ENCODE data around the gene TGFBR3. TPM values are rescaled to one million over a fixed set of nuclear protein-coding genes. Genes with fewer than 3 reads are reported as not detected.
A peak's percentile ranks its signal among the peaks of the same experiment; 100 is the strongest.

Gene TGFBR3
- total and polyA plus RNA-seq, 12 donors: 6.6 to 36.7 (median 24.3) TPM

DNA sequence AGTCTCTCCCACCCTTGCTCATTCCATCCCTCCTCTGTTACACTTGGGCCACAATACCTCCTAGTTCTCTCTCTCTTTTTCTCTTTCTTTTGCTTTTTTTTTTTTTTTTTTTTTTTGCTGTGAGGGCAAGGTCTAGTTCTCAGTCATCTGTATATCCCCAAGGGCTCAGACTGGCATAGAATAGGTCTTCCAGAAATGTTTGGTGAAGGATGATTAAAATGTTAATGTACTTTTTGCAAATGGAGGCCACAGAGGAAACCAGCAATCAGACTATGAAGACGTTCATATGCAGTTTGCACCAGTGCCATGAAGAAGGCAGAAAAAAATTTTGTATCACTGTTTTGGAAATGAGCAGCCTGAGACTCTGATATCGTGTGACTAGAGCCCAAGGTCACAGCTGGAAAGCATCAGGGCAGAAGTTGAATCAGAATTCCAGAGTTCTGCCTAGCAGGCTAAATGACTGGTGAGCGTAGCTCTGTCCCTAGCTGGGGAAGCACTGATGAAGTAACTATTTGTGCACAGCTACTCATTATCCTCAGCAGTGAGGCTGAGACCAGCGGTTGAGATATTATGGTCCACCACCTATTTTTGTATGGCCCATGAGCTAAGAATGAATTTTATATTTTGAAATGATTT lies 186.5 kb downstream of the TGFBR3 start:
- peak in 1 of 2 donors; percentile 48 for DNase-seq
- Histone ChIP-seq H3K36me3 (peaks cover 0 to 15% (median 0%) of the 10 kb centered on the region in 9 donors), H3K27ac (peak overlapping the region in 9 of 10 donors; percentile 9 to 68 (median 40)), H3K4me3 (no peak overlapping the region), H3K27me3 (no peaks in the 10 kb centered on the region), H3K9me3 (no peaks in the 10 kb centered on the region), H3K4me1 (peaks cover 0 to 66% (median 56%) of the 10 kb centered on the region in 9 donors)
- ATAC-seq: peak; percentile 80 to 97 (median 87)
- WGBS, 2 donors: 31 to 42% methylated on average over 4 of the region's 4 CpGs
- no peak for TF ChIP-seq CTCF (IDR thresholded peaks at IDR 0.05)
- intact Hi-C loops (cut with DNase I): loop anchor here in 2 of 10 donors (10.0 kb wide), 2 partner anchors 165 to 175 kb away; no protein-coding TSS in a partner anchor

GRCh38 chr1:91697861-91698260 lies 188.1 kb downstream of the TGFBR3 start:
- 50 to 68% methylated on average over 2 of the region's 2 CpGs for WGBS, 2 donors
- H3K4me1 ChIP-seq: peaks cover 0 to 76% (median 65%) of the 10 kb centered on the region in 9 donors

DNA sequence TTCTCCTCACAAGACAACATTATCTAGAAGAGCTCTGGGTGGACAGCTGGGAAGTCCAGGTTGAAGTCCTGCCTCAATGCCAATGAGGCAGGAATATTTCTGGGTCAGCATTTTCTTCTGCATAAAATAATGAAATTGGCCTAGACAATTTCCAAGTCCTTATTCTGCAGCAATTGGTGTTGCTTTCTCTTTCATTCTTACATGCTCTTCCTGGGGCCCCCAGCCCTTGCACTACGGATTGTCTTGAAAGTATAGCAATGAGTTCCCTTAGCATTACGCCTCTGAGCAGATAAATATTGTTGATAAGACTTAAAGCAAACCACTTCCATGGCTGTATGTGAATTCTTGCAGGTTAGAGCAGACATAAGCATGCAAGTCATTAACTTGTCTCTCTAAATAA lies 188.5 kb downstream of the TGFBR3 start:
- peaks cover 0 to 76% (median 65%) of the 10 kb centered on the region in 9 donors for H3K4me1 ChIP-seq
- peak overlapping the region in 7 of 10 donors; percentile 9 to 68 (median 44) for H3K27ac ChIP-seq
- no peak for TF ChIP-seq CTCF (IDR thresholded peaks at IDR 0.05)
- no peak overlapping the region for H3K4me3 ChIP-seq
- intact Hi-C loops (cut with DNase I): loop anchor here in 2 of 10 donors (10.0 kb wide), 2 partner anchors 163 to 173 kb away; no protein-coding TSS in a partner anchor
- H3K36me3 ChIP-seq: peaks cover 0 to 32% (median 0%) of the 10 kb centered on the region in 9 donors
- DNase-seq: no peak
- ATAC-seq: no peak
- WGBS, 2 donors: 43 to 61% methylated on average over 2 of the region's 2 CpGs
- H3K27me3 ChIP-seq: no peaks in the 10 kb centered on the region
- no peaks in the 10 kb centered on the region for H3K9me3 ChIP-seq

More at GRCh38 chr1:91697861-91698260, 188.1 kb downstream of the TGFBR3 start:
- ATAC-seq (no peak), DNase-seq (no peak)
- intact Hi-C loops (cut with DNase I): loop anchor here in 2 of 10 donors (10.0 kb wide), 2 partner anchors 163 to 173 kb away; no protein-coding TSS in a partner anchor
- H3K4me3 ChIP-seq: no peak overlapping the region
- TF ChIP-seq CTCF (IDR thresholded peaks at IDR 0.05): no peak
- H3K36me3 ChIP-seq: peaks cover 0 to 28% (median 0%) of the 10 kb centered on the region in 9 donors
- H3K27ac ChIP-seq: peak overlapping the region in 6 of 10 donors; percentile 33 to 68 (median 52)
- H3K9me3 ChIP-seq: no peaks in the 10 kb centered on the region
- H3K27me3 ChIP-seq: no peaks in the 10 kb centered on the region

GRCh38 chr1:91696321-91696720 lies 189.6 kb downstream of the TGFBR3 start:
- intact Hi-C loops (cut with DNase I): loop anchor here in 2 of 10 donors (10.0 kb wide), 2 partner anchors 162 to 172 kb away; no protein-coding TSS in a partner anchor
- no peak for DNase-seq
- no peaks in the 10 kb centered on the region for H3K9me3 ChIP-seq
- no peaks in the 10 kb centered on the region for H3K27me3 ChIP-seq
- ATAC-seq: peak in 2 of 8 donors; percentile 23 to 29
- peaks cover 0 to 74% (median 61%) of the 10 kb centered on the region in 9 donors for H3K4me1 ChIP-seq
- H3K36me3 ChIP-seq: peaks cover 0 to 33% (median 0%) of the 10 kb centered on the region in 9 donors
- WGBS, 2 donors: 53 to 57% methylated on average over 2 of the region's 2 CpGs
- H3K4me3 ChIP-seq: no peak overlapping the region
- no peak for TF ChIP-seq CTCF (IDR thresholded peaks at IDR 0.05)
- H3K27ac ChIP-seq: peak overlapping the region in 5 of 10 donors; percentile 22 to 68 (median 50)
